Stimulated activated CD8-positive, alpha-beta memory T cell treated with anti-CD3 and anti-CD28 coated beads, Interleukin-15, amount 100 ng/mL, for 4 hours (primary cell): ENCODE data around the gene RNF113B.

Experiments used
- DNase-seq, 2 donors: peaks; one replicate each; pipeline ENCODE4 v3.0.0-alpha.2; 2020; ENCODE audit warnings: low read depth in 2 of 2

RNF113B gene

DNA sequence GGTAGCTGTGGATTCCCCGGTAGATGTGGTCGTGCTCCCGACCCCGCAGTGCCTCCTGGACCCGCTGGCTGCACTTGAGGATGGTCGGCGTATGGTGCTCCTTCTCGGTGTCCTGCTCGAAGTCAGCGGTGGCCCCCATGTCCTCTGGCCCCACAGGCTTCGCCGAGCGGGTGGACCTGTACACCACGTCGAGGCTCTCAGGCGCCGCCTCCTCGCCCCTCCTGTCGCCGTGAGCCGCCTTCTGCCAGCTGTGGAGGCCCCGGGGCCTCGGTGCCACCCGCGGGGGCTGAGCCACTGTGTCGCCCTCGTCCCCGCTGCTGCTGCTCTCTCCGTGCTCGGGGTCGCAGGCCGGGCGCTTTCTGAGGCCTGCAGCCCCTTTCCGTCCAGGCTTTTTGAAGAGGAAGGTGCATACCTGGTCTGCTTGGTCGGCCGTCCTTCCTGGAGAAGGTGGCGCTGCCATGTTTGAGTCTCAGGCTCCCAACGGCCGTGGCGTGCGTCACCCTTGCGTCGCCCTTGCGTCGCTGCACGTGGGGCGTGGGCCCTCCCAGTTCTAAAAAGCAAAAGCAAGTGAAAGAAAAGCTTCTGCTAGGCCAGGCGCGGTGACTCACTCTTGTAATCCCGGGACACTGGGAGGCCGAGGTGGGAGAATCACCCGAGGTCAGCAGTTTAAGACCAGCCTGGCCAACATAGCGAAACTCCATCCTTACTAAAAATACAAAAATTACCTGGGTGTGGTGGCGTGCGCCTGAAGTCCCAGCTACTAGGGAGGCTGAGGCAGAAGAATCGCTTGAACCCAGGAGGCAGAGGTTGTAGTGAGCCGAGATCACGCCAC lies at the start of gene RNF113B:
Gene RNF113B, minus strand, starts transcription at position 493 of the 832 bp plus-strand sequence. Its CDS starts 33 bp downstream, at position 460.
- DNase-seq: no peak

DNA sequence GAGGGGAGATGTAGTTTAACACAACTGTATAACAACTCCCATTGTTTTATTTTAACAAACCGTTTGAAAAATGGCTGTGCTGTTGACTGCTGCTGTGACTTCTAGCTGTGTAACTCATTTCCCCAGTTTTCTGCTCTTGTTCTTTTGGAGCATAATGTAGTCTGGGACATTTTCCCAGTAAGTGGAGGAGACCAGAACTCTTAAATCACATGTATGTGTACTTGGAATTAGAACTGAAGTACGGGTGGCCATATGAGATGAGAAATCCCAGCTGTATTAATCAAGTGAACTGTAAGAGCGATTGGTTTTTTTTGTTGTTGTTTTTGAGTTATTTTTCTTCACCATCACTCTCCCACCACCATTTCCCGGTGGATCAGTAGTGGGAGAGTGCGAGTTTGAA lies 49.4 kb upstream of the RNF113B start:
- no peak for DNase-seq

DNA sequence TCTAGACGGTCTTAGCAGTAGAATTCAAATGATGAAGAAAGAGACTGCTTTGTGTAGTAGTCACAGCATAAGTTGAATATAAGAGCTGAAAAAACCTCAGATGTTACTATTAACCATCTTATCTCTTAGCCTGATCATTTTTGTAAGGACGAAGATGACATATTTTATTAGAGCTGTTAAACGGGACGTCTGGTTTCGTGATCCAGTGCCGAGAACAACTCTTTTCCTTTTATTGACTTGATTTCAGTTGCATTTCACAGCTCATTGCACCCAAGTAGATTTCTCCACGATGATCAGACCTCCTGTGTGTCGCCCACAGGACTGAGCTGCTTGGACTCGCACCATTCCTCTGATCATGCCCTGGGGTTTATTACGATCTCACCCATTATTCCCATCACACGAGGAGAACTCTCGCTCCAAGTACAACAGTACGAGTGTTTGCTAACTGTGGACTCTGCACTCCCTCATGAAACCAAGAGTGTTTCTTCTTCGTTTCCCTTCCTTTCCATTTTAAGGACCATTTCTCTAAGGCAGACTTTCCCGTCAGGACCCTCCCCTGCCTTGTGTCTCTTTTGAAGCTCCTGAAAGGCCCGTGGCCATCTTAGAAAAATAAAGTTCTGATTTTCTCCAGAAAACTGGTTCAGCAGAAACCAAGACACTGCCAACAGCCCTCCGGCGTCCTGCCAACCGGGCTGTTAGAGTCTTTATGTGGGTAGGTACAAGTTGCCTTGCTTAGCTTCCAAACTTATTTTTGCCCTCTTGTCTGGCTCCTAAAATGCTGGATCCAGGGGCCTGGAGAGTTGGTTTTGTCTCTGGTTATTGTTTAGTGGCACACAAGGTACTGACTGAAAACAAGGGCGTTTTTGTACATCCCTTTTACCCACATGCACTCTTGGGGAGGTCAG lies 48.2 kb upstream of the RNF113B start:
- DNase-seq: no peak

DNA sequence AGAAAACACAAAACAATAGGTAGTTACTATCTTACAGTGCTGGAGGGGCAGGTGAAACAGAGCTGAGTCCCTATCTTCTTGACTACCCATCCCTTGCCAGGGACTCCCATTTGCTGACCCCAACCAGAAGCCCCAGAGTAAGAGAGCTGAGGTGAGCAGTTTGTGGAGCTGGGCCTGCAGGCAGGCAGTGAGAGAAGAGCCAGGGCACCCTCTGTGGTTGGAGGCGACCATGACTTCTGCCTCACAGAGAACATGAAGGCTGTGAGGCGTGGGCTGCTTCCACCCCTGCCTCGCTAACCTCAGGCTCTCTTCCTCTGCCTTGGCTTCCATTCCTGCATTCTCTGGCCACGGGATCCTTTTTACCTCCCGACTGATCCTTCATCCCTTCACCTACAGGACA lies 47.5 kb upstream of the RNF113B start:
- DNase-seq: no peak

GRCh38 chr13:98223741-98224140 lies 46.7 kb upstream of the RNF113B start:
- no peak for DNase-seq

DNA sequence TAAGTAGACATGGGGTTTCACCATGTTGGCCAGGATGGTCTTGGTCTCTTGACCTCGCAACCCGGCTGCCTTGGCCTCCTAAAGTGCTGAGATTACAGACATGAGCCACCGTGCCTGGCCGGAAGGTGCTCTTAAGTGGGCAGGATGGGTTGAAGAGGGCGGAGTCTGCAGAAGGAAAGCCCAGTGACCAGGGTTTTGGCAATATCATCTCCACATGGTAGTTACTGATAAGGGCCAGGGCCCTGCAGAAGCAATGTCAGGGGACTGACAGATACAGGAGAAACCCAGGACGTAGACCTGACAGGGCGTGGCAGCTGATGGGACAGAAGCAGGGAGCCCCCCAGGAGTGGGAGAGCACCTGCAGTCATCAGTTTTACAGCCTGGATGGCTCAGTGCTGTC lies 45.7 kb upstream of the RNF113B start:
- DNase-seq: no peak

DNA sequence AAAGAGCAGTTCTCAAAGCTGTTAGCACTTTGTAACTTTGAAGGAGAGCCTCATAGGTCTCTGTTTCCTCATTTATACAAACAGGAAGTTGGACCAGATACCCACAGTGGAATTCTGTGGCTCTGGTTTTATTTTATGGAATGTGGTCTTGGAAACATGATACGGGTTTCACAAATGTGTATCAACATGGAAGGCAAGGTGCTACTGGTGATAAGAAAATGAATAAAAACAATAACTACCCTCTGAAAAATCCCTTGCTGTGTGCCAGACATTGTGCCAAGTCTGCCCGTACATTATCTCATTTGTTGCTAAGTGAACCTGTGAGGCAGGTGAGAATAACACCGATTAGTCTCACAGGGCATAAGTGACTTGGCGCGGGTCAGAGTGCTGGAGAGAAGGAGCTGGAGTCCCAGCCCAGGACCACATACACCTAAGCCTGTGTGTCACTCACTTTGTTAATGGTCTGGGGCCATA lies 45.0 kb upstream of the RNF113B start:
- no peak for DNase-seq

- no peak for DNase-seq
These were observed 44.2 kb upstream of the RNF113B start for GRCh38 chr13:98221234-98221633.

DNA sequence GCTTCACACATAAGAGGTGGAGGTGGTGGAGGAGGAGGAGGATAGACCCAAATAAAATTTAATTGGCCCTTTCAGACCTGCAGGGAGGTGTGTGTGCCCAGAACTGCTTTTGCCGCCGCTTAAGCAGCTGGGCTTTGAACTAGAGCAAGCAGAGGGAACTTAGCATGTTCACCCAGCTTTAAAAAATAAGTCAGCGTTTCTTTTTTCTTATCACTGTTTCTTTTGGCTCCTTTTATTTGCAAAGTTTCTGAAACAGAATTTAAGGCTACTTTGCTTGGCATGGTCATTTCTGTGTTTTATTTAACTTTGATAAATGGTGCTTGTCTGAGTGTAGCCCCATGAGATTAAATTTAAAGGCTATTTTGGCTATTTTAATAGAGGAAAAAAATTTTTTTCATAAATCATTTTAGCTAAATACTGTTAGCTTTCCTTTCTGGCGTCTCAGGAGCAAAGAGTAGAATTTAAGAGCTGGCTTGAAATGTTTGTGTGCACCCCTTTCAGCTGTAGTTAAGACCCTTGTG lies 43.3 kb upstream of the RNF113B start:
- DNase-seq: no peak

DNA sequence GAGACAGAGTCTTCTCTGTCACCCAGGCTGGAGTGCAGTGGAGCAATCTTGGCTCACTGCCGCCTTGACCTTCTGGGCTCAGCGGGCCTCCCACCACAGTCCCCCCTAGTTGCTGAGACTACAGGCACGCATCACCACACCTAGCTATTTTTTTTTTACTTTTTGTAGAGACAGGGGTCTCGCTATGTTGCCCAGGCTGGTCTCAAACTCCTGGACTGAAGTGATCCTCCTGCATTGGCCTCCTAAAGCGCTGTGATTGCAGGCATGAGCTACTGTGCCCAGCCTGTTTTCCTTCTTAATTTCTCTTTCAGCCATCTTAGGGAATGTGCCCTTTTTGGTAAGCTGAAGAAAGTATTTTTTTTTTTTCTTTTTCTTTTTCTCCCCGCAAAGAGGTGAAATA lies 42.6 kb upstream of the RNF113B start:
- no peak for DNase-seq

DNA sequence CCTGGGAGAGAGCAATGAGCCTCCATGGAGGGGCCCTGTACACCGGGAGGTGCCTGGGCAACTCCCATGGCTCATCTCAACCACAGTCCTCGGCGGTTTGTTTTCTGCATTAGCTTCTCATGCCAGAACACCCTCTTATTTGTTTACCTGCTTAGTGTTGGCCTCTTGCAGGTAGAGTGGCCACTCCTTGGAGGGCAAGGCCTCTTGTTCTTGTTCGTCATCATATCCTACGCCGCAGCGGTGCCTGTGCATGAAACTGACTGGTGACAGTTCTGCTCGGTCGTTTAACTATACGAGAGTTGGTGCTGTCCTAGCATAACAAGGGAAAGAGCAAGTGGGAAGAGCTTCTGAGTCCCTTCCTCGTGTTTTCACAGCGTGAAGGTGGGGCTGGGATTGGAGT lies 40.5 kb upstream of the RNF113B start:
- DNase-seq: no peak

- DNase-seq: no peak
These were observed 39.7 kb upstream of the RNF113B start for GRCh38 chr13:98216711-98217285.

GRCh38 chr13:98216135-98216565 lies 39.1 kb upstream of the RNF113B start:
- DNase-seq: no peak

GRCh38 chr13:98215508-98215907 lies 38.4 kb upstream of the RNF113B start:
- DNase-seq: no peak

DNA sequence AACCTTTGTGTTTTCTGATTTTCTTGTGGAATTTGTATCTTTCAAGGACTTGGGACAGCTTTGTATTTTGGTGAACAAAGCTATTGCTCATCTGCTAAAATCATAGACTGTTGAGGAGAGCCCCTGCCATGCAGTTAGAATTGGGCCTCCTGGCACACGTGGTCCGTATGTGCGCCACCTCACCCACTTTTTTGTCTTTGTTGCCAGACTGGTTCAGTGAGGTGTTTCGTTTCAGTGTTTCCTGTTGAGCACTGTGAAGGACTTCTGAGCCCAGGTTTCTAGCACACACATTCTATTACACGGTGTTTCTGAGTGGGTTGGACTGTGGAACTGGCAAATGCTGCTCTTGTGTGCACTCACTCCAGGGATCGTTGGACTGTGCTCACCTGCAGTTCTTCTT lies 37.6 kb upstream of the RNF113B start:
- DNase-seq: no peak

GRCh38 chr13:98214008-98214643 lies 37.1 kb upstream of the RNF113B start:
- DNase-seq: no peak

- no peak for DNase-seq
These were observed 36.3 kb upstream of the RNF113B start for GRCh38 chr13:98213354-98213753.

- no peak for DNase-seq
These were observed 35.7 kb upstream of the RNF113B start for GRCh38 chr13:98212763-98213162.

GRCh38 chr13:98208606-98209005 lies 31.5 kb upstream of the RNF113B start:
- no peak for DNase-seq

- DNase-seq: no peak
These were observed 30.3 kb upstream of the RNF113B start for GRCh38 chr13:98207416-98207815.

DNA sequence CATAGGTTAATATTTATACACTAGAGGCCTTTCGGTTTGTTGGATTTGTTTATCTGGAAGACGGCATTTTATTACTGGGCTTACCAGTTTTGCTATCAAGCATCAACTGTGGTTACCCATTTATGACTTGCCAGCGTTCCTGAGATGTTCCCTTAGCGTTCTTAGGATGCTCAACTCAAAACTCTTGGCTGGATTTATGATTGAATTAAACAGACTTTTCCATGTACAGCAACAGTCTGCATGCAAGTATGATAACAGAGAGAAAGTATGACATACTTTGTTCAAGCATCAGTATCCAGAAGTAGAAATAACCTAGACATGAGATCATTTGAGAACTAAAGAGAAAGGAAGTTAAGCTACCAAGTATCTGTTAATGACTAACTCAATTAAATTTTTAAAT lies 29.9 kb upstream of the RNF113B start:
- no peak for DNase-seq

DNA sequence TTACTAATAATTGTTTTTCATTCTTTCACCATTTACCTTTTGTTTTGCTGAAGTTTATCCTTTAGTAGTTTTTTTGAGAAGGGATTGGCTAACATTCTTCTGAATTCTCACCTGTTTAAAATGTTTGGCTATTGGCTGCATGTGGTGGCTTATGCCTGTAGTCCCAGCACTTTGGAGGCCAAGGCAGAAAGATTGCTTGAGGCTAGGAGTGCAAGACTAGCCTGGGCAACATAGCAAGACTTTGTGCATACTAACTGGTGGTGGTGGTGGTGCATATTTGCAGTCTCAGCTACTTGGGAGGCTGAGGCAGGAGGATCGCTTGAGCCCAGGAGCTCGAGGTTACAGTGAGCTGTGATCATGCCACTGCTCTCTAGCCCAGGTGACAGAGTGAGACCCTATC lies 27.5 kb upstream of the RNF113B start:
- DNase-seq: no peak
